Measurements from ENCODE around the gene SLC39A11.

SLC39A11 gene

GRCh38 chr17:73112246-73112645, 19.8 kb upstream of the SLC39A11 start:
- DNase-seq (ENCODE audit: low read depth in 1 of 2, low spot score in 1 of 2) = no peak
- no peak overlapping the region for H3K4me3 ChIP-seq (replicated peaks; ENCODE audit: insufficient read depth, low read length)
- no peaks in the 10 kb centered on the region for H3K27me3 ChIP-seq (ENCODE audit: insufficient read depth, poor library complexity, severe bottlenecking)
- TF ChIP-seq POLR2AphosphoS5 (IDR thresholded peaks at IDR 0.05; ENCODE audit: low read depth) (no peak), CTCF (IDR thresholded peaks at IDR 0.05; ENCODE audit: insufficient read depth, low read length) (no peak), REST (IDR thresholded peaks at IDR 0.05; ENCODE audit: insufficient replicate concordance, low read depth) (no peak), GABPA (IDR thresholded peaks at IDR 0.05; ENCODE audit: low read depth) (no peak)
- H3K27ac ChIP-seq (replicated peaks) = no peak overlapping the region

GRCh38 chr17:73111386-73111785, 18.9 kb upstream of the SLC39A11 start:
- TF ChIP-seq CTCF (IDR thresholded peaks at IDR 0.05; ENCODE audit: insufficient read depth, low read length) (no peak), REST (IDR thresholded peaks at IDR 0.05; ENCODE audit: insufficient replicate concordance, low read depth) (no peak), GABPA (IDR thresholded peaks at IDR 0.05; ENCODE audit: low read depth) (no peak), SPI1 (IDR thresholded peaks at IDR 0.05; ENCODE audit: borderline replicate concordance, low read depth) (no peak), POLR2AphosphoS5 (IDR thresholded peaks at IDR 0.05; ENCODE audit: low read depth) (no peak)
- DNase-seq (ENCODE audit: low read depth in 1 of 2, low spot score in 1 of 2) = no peak
- H3K27me3 ChIP-seq (ENCODE audit: insufficient read depth, poor library complexity, severe bottlenecking) = no peaks in the 10 kb centered on the region
- H3K27ac ChIP-seq (replicated peaks) = no peak overlapping the region
- H3K4me3 ChIP-seq (replicated peaks; ENCODE audit: insufficient read depth, low read length) = no peak overlapping the region

GRCh38 chr17:73107191-73107590, 14.7 kb upstream of the SLC39A11 start:
- TF ChIP-seq REST (IDR thresholded peaks at IDR 0.05; ENCODE audit: insufficient replicate concordance, low read depth) (no peak), CTCF (IDR thresholded peaks at IDR 0.05; ENCODE audit: insufficient read depth, low read length) (no peak), POLR2AphosphoS5 (IDR thresholded peaks at IDR 0.05; ENCODE audit: low read depth) (no peak), SPI1 (IDR thresholded peaks at IDR 0.05; ENCODE audit: borderline replicate concordance, low read depth) (no peak), GABPA (IDR thresholded peaks at IDR 0.05; ENCODE audit: low read depth) (no peak)
- no peak overlapping the region for H3K4me3 ChIP-seq (replicated peaks; ENCODE audit: insufficient read depth, low read length)
- no peak for DNase-seq (ENCODE audit: low read depth in 1 of 2, low spot score in 1 of 2)
- H3K27ac ChIP-seq (replicated peaks) = no peak overlapping the region
- no peaks in the 10 kb centered on the region for H3K27me3 ChIP-seq (ENCODE audit: insufficient read depth, poor library complexity, severe bottlenecking)

Data from HL-60 (cell line).